Stimulated activated effector memory CD8-positive, alpha-beta T cell treated with anti-CD3 and anti-CD28 coated beads, Interleukin-12 subunit alpha, Interleukin-12 subunit beta, amount 100 ng/mL, for 72 hours (primary cell): ENCODE data around the gene BCAN.

Source experiments
- ATAC-seq: fragments of 150-1000 bp; cut with Tn5 transposase; 2 replicates; pipeline ENCODE4 v1.10.0; 2021
- DNase-seq, 2 donors: peaks; one replicate each; pipeline ENCODE4 v3.0.0; 2021 to 2022; ENCODE audit warnings: low spot score in 2 of 2
- H3K27ac Mint-ChIP-seq: one replicate; pipeline ENCODE4 v1.8.0; 2022; ENCODE audit warnings: mild to moderate bottlenecking, mixed read lengths
- H3K36me3 Mint-ChIP-seq: one replicate; pipeline ENCODE4 v1.8.0; 2022; ENCODE audit warnings: mild to moderate bottlenecking, mixed read lengths
- H3K4me1 Mint-ChIP-seq: one replicate; pipeline ENCODE4 v1.8.0; 2022; ENCODE audit warnings: mixed read lengths
- H3K4me3 Mint-ChIP-seq: one replicate; pipeline ENCODE4 v1.8.0; 2022; ENCODE audit warnings: mild to moderate bottlenecking, mixed read lengths
- H3K9me3 Mint-ChIP-seq: one replicate; pipeline ENCODE4 v1.8.0; 2022; ENCODE audit warnings: mixed read lengths

Gene BCAN

GRCh38 chr1:156689035-156689952 lies 47.4 kb downstream of the BCAN start:
- Mint-ChIP-seq H3K9me3 (no peaks in the 10 kb centered on the region), H3K4me3 (peak overlapping the region; percentile 30), H3K27ac (no peak overlapping the region), H3K4me1 (peaks cover 37% of the 10 kb centered on the region), H3K36me3 (no peaks in the 10 kb centered on the region)
- peak; percentile 96 for ATAC-seq
- DNase-seq, result peak; percentile 70 to 89

- H3K27ac Mint-ChIP-seq, result no peak overlapping the region
- no peaks in the 10 kb centered on the region for H3K36me3 Mint-ChIP-seq
- no peaks in the 10 kb centered on the region for H3K9me3 Mint-ChIP-seq
- DNase-seq (no peak), ATAC-seq (no peak)
- peaks cover 30% of the 10 kb centered on the region for H3K4me1 Mint-ChIP-seq
- H3K4me3 Mint-ChIP-seq, result peak overlapping the region; percentile 30
These were observed 48.2 kb downstream of the BCAN start for GRCh38 chr1:156689953-156690674.

- Mint-ChIP-seq H3K4me3 (no peak overlapping the region), H3K4me1 (peaks cover 30% of the 10 kb centered on the region), H3K9me3 (no peaks in the 10 kb centered on the region), H3K27ac (no peak overlapping the region), H3K36me3 (no peaks in the 10 kb centered on the region)
- DNase-seq (no peak), ATAC-seq (no peak)
These were observed 48.7 kb downstream of the BCAN start for GRCh38 chr1:156690675-156691036.

GRCh38 chr1:156691191-156691590 lies 49.3 kb downstream of the BCAN start:
- H3K9me3 Mint-ChIP-seq, result no peaks in the 10 kb centered on the region
- H3K36me3 Mint-ChIP-seq, result no peaks in the 10 kb centered on the region
- ATAC-seq (no peak), DNase-seq (no peak)
- no peak overlapping the region for H3K4me3 Mint-ChIP-seq
- H3K27ac Mint-ChIP-seq, result no peak overlapping the region
- peaks cover 30% of the 10 kb centered on the region for H3K4me1 Mint-ChIP-seq

- Mint-ChIP-seq H3K36me3 (no peaks in the 10 kb centered on the region), H3K27ac (no peak overlapping the region), H3K9me3 (no peaks in the 10 kb centered on the region), H3K4me1 (peaks cover 30% of the 10 kb centered on the region), H3K4me3 (no peak overlapping the region)
- no peak for DNase-seq
- ATAC-seq, result no peak
These were observed 49.9 kb downstream of the BCAN start for GRCh38 chr1:156691665-156692440.

GRCh38 chr1:156692441-156692924 lies 50.6 kb downstream of the BCAN start:
- no peaks in the 10 kb centered on the region for H3K36me3 Mint-ChIP-seq
- no peak overlapping the region for H3K27ac Mint-ChIP-seq
- DNase-seq, result no peak
- H3K4me1 Mint-ChIP-seq, result peaks cover 30% of the 10 kb centered on the region
- ATAC-seq, result no peak
- H3K9me3 Mint-ChIP-seq, result no peaks in the 10 kb centered on the region
- H3K4me3 Mint-ChIP-seq, result no peak overlapping the region

- Mint-ChIP-seq H3K4me1 (peaks cover 30% of the 10 kb centered on the region), H3K4me3 (no peak overlapping the region), H3K36me3 (no peaks in the 10 kb centered on the region), H3K27ac (no peak overlapping the region), H3K9me3 (no peaks in the 10 kb centered on the region)
- ATAC-seq (no peak), DNase-seq (no peak)
These were observed 51.3 kb downstream of the BCAN start for GRCh38 chr1:156692925-156693847.

GRCh38 chr1:156693848-156694689 lies 52.2 kb downstream of the BCAN start:
- no peak for ATAC-seq
- Mint-ChIP-seq H3K9me3 (no peaks in the 10 kb centered on the region), H3K27ac (no peak overlapping the region), H3K36me3 (peaks cover 6% of the 10 kb centered on the region), H3K4me1 (peaks cover 30% of the 10 kb centered on the region), H3K4me3 (no peak overlapping the region)
- DNase-seq, result no peak

- H3K27ac Mint-ChIP-seq, result no peak overlapping the region
- H3K36me3 Mint-ChIP-seq, result peaks cover 6% of the 10 kb centered on the region
- ATAC-seq, result no peak
- no peaks in the 10 kb centered on the region for H3K9me3 Mint-ChIP-seq
- peaks cover 25% of the 10 kb centered on the region for H3K4me1 Mint-ChIP-seq
- no peak for DNase-seq
- H3K4me3 Mint-ChIP-seq, result no peak overlapping the region
These were observed 52.7 kb downstream of the BCAN start for GRCh38 chr1:156694690-156694962.

- H3K4me3 Mint-ChIP-seq, result no peak overlapping the region
- no peaks in the 10 kb centered on the region for H3K9me3 Mint-ChIP-seq
- ATAC-seq (no peak), DNase-seq (no peak)
- H3K36me3 Mint-ChIP-seq, result peaks cover 6% of the 10 kb centered on the region
- no peak overlapping the region for H3K27ac Mint-ChIP-seq
- peaks cover 19% of the 10 kb centered on the region for H3K4me1 Mint-ChIP-seq
These were observed 54.8 kb downstream of the BCAN start for GRCh38 chr1:156696755-156697154.

- no peak for ATAC-seq
- DNase-seq, result no peak
- no peak overlapping the region for H3K27ac Mint-ChIP-seq
- H3K9me3 Mint-ChIP-seq, result no peaks in the 10 kb centered on the region
- no peak overlapping the region for H3K4me3 Mint-ChIP-seq
- H3K36me3 Mint-ChIP-seq, result peaks cover 6% of the 10 kb centered on the region
- H3K4me1 Mint-ChIP-seq, result peaks cover 12% of the 10 kb centered on the region
These were observed 55.6 kb downstream of the BCAN start for GRCh38 chr1:156697481-156697880.

- ATAC-seq, result no peak
- Mint-ChIP-seq H3K4me1 (peaks cover 3% of the 10 kb centered on the region), H3K36me3 (peaks cover 6% of the 10 kb centered on the region), H3K4me3 (no peak overlapping the region), H3K9me3 (no peaks in the 10 kb centered on the region), H3K27ac (peak overlapping the region; percentile 26)
- no peak for DNase-seq
These were observed 57.1 kb downstream of the BCAN start for GRCh38 chr1:156698995-156699394.

- H3K4me1 Mint-ChIP-seq, result peaks cover 20% of the 10 kb centered on the region
- H3K4me3 Mint-ChIP-seq, result no peak overlapping the region
- no peak overlapping the region for H3K27ac Mint-ChIP-seq
- H3K9me3 Mint-ChIP-seq, result no peaks in the 10 kb centered on the region
- H3K36me3 Mint-ChIP-seq, result peaks cover 9% of the 10 kb centered on the region
- DNase-seq (no peak), ATAC-seq (no peak)
These were observed 59.0 kb downstream of the BCAN start for GRCh38 chr1:156700736-156701531.
